T-helper 9 cell (primary cell): ENCODE results near the gene FAM3B.
"Not testable (repeated sequence)": the region's sequence is repeated elsewhere in the genome, so short reads cannot be mapped to it uniquely, and the experiment has no call there.

ENCODE experiments used
- DNase-seq: peaks from one replicate; pipeline ENCODE4 v3.0.0-alpha.2; 2020

Gene FAM3B

GRCh38 chr21:41350436-41351155 lies 34.0 kb downstream of the FAM3B start:
- DNase-seq = no peak

- no peak for DNase-seq
Observed at GRCh38 chr21:41357546-41357945, 40.9 kb downstream of the FAM3B start.

GRCh38 chr21:41358193-41359166 lies 41.9 kb downstream of the FAM3B start:
- DNase-seq = no peak

- DNase-seq = no peak
Observed at GRCh38 chr21:41359286-41359685, 42.7 kb downstream of the FAM3B start.

GRCh38 chr21:41359754-41360071 lies 43.1 kb downstream of the FAM3B start:
- not testable (repeated sequence) for DNase-seq

GRCh38 chr21:41360072-41360821 lies 43.6 kb downstream of the FAM3B start:
- DNase-seq = no peak

GRCh38 chr21:41361053-41361785 lies 44.6 kb downstream of the FAM3B start:
- DNase-seq = no peak

- peak; percentile 70 for DNase-seq
Observed at GRCh38 chr21:41361786-41362604, 45.4 kb downstream of the FAM3B start, which contains the start of gene MX2. Gene MX2 (plus strand): TSS chr21:41362027. CDS start chr21:41376907, 14,880 bp downstream.

- DNase-seq = no peak
Observed at GRCh38 chr21:41362605-41363369, 46.2 kb downstream of the FAM3B start.

GRCh38 chr21:41363370-41364270 lies 47.0 kb downstream of the FAM3B start:
- DNase-seq = no peak

- DNase-seq = no peak
Observed at GRCh38 chr21:41364308-41364707, 47.7 kb downstream of the FAM3B start.

GRCh38 chr21:41365377-41366107 lies 48.9 kb downstream of the FAM3B start:
- DNase-seq = no peak

GRCh38 chr21:41366522-41367151 lies 50.0 kb downstream of the FAM3B start:
- DNase-seq = no peak

- no peak for DNase-seq
Observed at GRCh38 chr21:41367301-41367944, 50.8 kb downstream of the FAM3B start.

GRCh38 chr21:41367945-41368734 lies 51.5 kb downstream of the FAM3B start:
- DNase-seq = no peak

GRCh38 chr21:41368735-41369104 lies 52.1 kb downstream of the FAM3B start:
- no peak for DNase-seq
